VCaP (cell line): ENCODE measurements around the gene A2ML1.

Source experiments
- H3K27ac ChIP-seq: fragments of 450-650 bp; 2 replicates; pipeline ENCODE4 v1.5.1; 2017
- TF ChIP-seq, protein P1 (sequence below): fragments of 450-650 bp; conservative IDR thresholded peaks from 2 replicates; pipeline ENCODE4 v1.5.1; 2017; ENCODE audit warnings: mild to moderate bottlenecking, moderate library complexity

The A2ML1 gene

DNA sequence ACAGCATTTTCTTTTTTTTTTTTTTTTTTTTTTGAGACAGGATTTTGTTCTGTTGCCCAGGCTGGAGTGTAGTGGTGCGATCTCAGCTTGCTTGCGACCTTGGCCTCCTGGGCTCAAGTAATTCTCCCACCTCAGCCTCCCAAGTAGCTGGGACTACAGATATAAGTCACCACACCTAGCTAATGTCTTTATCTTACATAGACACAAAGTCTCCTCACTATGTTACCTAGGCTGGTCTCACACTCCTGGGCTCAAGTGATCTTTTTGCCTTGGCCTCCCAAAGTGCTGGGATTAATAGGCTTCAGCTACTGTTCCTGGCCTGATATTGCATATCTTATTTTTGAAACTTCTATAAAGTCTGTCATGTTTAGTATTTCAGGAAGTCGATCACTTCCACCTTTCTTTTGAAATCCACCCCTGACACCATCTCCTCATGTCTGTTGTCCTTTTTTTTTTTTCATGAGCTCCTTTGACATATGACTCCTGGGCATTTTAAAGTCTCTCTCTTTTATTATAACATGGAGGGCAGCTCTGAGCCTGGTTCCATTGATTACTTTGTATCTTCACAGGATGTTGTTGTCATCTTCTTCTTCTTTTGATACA lies 5.9 kb upstream of the A2ML1 start:
- TF ChIP-seq, protein P1, sequence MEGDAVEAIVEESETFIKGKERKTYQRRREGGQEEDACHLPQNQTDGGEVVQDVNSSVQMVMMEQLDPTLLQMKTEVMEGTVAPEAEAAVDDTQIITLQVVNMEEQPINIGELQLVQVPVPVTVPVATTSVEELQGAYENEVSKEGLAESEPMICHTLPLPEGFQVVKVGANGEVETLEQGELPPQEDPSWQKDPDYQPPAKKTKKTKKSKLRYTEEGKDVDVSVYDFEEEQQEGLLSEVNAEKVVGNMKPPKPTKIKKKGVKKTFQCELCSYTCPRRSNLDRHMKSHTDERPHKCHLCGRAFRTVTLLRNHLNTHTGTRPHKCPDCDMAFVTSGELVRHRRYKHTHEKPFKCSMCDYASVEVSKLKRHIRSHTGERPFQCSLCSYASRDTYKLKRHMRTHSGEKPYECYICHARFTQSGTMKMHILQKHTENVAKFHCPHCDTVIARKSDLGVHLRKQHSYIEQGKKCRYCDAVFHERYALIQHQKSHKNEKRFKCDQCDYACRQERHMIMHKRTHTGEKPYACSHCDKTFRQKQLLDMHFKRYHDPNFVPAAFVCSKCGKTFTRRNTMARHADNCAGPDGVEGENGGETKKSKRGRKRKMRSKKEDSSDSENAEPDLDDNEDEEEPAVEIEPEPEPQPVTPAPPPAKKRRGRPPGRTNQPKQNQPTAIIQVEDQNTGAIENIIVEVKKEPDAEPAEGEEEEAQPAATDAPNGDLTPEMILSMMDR = no peak
- no peak overlapping the region for H3K27ac ChIP-seq

DNA sequence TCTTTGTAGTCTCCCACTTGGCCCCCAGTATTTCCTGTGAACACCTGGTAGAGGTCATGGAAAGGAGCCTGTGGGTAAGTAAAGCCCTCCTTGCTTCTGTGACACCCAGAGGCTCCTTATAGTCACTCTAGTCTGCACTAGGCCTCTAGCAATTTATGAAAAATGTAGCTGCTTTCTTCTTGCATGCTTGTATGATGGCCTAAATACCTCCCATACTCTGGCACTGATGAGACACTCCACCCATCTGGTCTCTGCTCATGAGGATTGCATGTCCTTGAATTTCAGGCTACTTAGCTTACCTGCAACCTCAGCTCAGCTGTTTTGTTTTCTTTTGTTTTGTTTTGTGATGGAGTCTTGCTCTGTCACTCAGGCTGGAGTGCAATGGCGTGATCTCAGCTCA lies 4.6 kb upstream of the A2ML1 start:
- TF ChIP-seq, protein P1 = no peak
- no peak overlapping the region for H3K27ac ChIP-seq

DNA sequence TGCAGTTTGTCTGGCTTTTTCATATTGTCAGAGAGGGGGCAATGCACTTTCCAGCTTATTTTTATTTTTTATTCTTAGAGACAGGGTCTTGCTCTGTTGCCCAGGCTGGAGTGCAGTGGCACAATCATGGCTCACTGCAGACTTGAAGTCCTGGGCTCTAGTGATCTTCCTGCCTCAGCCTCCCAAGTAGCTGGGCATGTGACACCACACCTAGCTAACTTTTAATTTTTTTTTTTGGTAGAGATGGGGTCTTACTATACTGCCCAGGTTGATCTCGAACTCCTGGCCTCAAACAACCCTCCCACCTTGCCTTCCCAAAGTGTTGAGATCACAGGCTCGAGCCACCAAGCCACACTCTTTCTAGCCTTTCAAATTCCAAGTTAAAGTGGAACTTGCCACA lies 3.9 kb upstream of the A2ML1 start:
- TF ChIP-seq, protein P1 = no peak
- no peak overlapping the region for H3K27ac ChIP-seq

DNA sequence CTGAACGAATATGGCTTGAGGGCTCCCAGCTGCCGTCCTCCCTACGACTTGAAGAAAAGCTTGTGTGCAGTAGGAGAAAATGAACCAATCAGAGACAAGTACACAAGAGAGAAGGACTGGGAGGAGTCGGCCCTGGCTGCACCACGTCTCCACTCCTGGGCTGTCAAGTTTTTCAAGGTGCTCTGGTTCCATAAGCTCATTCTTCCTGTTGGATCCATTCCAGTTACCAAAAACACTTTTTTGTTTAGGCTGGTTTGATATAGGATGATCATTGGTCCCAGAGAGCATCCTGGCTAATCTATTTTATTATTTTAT lies 2.8 kb upstream of the A2ML1 start:
- TF ChIP-seq, protein P1 = no peak
- H3K27ac ChIP-seq = peak overlapping the region; percentile 35; the same call in 1 of the 2 replicates

GRCh38 chr12:8820676-8821407 lies 1.6 kb upstream of the A2ML1 start:
- peak overlapping the region; percentile 32; the same call in 1 of the 2 replicates for H3K27ac ChIP-seq

- TF ChIP-seq, protein P1 = no peak
- H3K27ac ChIP-seq = peak overlapping the region; percentile 68; the same call in 1 of the 2 replicates
These were observed 830 bp upstream of the A2ML1 start for GRCh38 chr12:8821591-8821990.

- TF ChIP-seq, protein P1 = peak; percentile 57
These were observed 1.3 kb downstream of the A2ML1 start for GRCh38 chr12:8823565-8824300.

More at GRCh38 chr12:8823565-8824300, 1.3 kb downstream of the A2ML1 start:
- H3K27ac ChIP-seq = peak overlapping the region; percentile 68
